Measurements from ENCODE around the gene TNS3.

The TNS3 gene

GRCh38 chr7:47461746-47462145, 120.2 kb downstream of the TNS3 start:
- Histone ChIP-seq H3K36me3 (ENCODE audit: control insufficient read depth, insufficient read depth, low read length) (no peaks in the 10 kb centered on the region), H3K9me3 (ENCODE audit: control insufficient read depth, low read length) (no peaks in the 10 kb centered on the region), H3K27me3 (ENCODE audit: control insufficient read depth, insufficient read depth, low read length) (no peaks in the 10 kb centered on the region), H3K9ac (ENCODE audit: low read length) (no peak overlapping the region), H3K4me1 (ENCODE audit: control insufficient read depth, insufficient read depth, low read length) (peaks cover 10% of the 10 kb centered on the region), H3K4me3 (ENCODE audit: low read length) (no peak overlapping the region)

GRCh38 chr7:47461161-47461560, 120.8 kb downstream of the TNS3 start:
- no peaks in the 10 kb centered on the region for H3K27me3 ChIP-seq (ENCODE audit: control insufficient read depth, insufficient read depth, low read length)
- H3K4me3 ChIP-seq (ENCODE audit: low read length): no peak overlapping the region
- no peak overlapping the region for H3K9ac ChIP-seq (ENCODE audit: low read length)
- no peaks in the 10 kb centered on the region for H3K9me3 ChIP-seq (ENCODE audit: control insufficient read depth, low read length)
- peaks cover 10% of the 10 kb centered on the region for H3K4me1 ChIP-seq (ENCODE audit: control insufficient read depth, insufficient read depth, low read length)
- no peaks in the 10 kb centered on the region for H3K36me3 ChIP-seq (ENCODE audit: control insufficient read depth, insufficient read depth, low read length)

- Histone ChIP-seq H3K4me1 (ENCODE audit: control insufficient read depth, insufficient read depth, low read length) (peaks cover 10% of the 10 kb centered on the region), H3K4me3 (ENCODE audit: low read length) (no peak overlapping the region), H3K27me3 (ENCODE audit: control insufficient read depth, insufficient read depth, low read length) (no peaks in the 10 kb centered on the region), H3K9me3 (ENCODE audit: control insufficient read depth, low read length) (no peaks in the 10 kb centered on the region), H3K9ac (ENCODE audit: low read length) (no peak overlapping the region), H3K36me3 (ENCODE audit: control insufficient read depth, insufficient read depth, low read length) (no peaks in the 10 kb centered on the region)
Measured at GRCh38 chr7:47460251-47460989, 121.5 kb downstream of the TNS3 start.

- Histone ChIP-seq H3K9ac (ENCODE audit: low read length) (no peak overlapping the region), H3K36me3 (ENCODE audit: control insufficient read depth, insufficient read depth, low read length) (no peaks in the 10 kb centered on the region), H3K4me1 (ENCODE audit: control insufficient read depth, insufficient read depth, low read length) (peaks cover 27% of the 10 kb centered on the region), H3K4me3 (ENCODE audit: low read length) (no peak overlapping the region), H3K9me3 (ENCODE audit: control insufficient read depth, low read length) (no peaks in the 10 kb centered on the region), H3K27me3 (ENCODE audit: control insufficient read depth, insufficient read depth, low read length) (no peaks in the 10 kb centered on the region)
Measured at GRCh38 chr7:47458486-47458885, 123.4 kb downstream of the TNS3 start.

GRCh38 chr7:47458057-47458456, 123.9 kb downstream of the TNS3 start:
- no peaks in the 10 kb centered on the region for H3K27me3 ChIP-seq (ENCODE audit: control insufficient read depth, insufficient read depth, low read length)
- peaks cover 32% of the 10 kb centered on the region for H3K4me1 ChIP-seq (ENCODE audit: control insufficient read depth, insufficient read depth, low read length)
- no peaks in the 10 kb centered on the region for H3K9me3 ChIP-seq (ENCODE audit: control insufficient read depth, low read length)
- H3K9ac ChIP-seq (ENCODE audit: low read length): no peak overlapping the region
- no peak overlapping the region for H3K4me3 ChIP-seq (ENCODE audit: low read length)
- no peaks in the 10 kb centered on the region for H3K36me3 ChIP-seq (ENCODE audit: control insufficient read depth, insufficient read depth, low read length)

- Histone ChIP-seq H3K27me3 (ENCODE audit: control insufficient read depth, insufficient read depth, low read length) (no peaks in the 10 kb centered on the region), H3K9me3 (ENCODE audit: control insufficient read depth, low read length) (no peaks in the 10 kb centered on the region), H3K9ac (ENCODE audit: low read length) (no peak overlapping the region), H3K4me3 (ENCODE audit: low read length) (no peak overlapping the region), H3K4me1 (ENCODE audit: control insufficient read depth, insufficient read depth, low read length) (peaks cover 48% of the 10 kb centered on the region), H3K36me3 (ENCODE audit: control insufficient read depth, insufficient read depth, low read length) (no peaks in the 10 kb centered on the region)
Measured at GRCh38 chr7:47456210-47456955, 125.5 kb downstream of the TNS3 start.

GRCh38 chr7:47455872-47456185, 126.1 kb downstream of the TNS3 start:
- H3K36me3 ChIP-seq (ENCODE audit: control insufficient read depth, insufficient read depth, low read length): no peaks in the 10 kb centered on the region
- H3K4me3 ChIP-seq (ENCODE audit: low read length): no peak overlapping the region
- H3K27me3 ChIP-seq (ENCODE audit: control insufficient read depth, insufficient read depth, low read length): no peaks in the 10 kb centered on the region
- no peak overlapping the region for H3K9ac ChIP-seq (ENCODE audit: low read length)
- peaks cover 51% of the 10 kb centered on the region for H3K4me1 ChIP-seq (ENCODE audit: control insufficient read depth, insufficient read depth, low read length)
- H3K9me3 ChIP-seq (ENCODE audit: control insufficient read depth, low read length): no peaks in the 10 kb centered on the region

GRCh38 chr7:47454974-47455871, 126.7 kb downstream of the TNS3 start:
- Histone ChIP-seq H3K4me1 (ENCODE audit: control insufficient read depth, insufficient read depth, low read length) (peaks cover 57% of the 10 kb centered on the region), H3K9ac (ENCODE audit: low read length) (peak overlapping the region; percentile 8), H3K4me3 (ENCODE audit: low read length) (no peak overlapping the region), H3K27me3 (ENCODE audit: control insufficient read depth, insufficient read depth, low read length) (no peaks in the 10 kb centered on the region), H3K36me3 (ENCODE audit: control insufficient read depth, insufficient read depth, low read length) (no peaks in the 10 kb centered on the region), H3K9me3 (ENCODE audit: control insufficient read depth, low read length) (no peaks in the 10 kb centered on the region)

- Histone ChIP-seq H3K36me3 (ENCODE audit: control insufficient read depth, insufficient read depth, low read length) (no peaks in the 10 kb centered on the region), H3K9me3 (ENCODE audit: control insufficient read depth, low read length) (no peaks in the 10 kb centered on the region), H3K27me3 (ENCODE audit: control insufficient read depth, insufficient read depth, low read length) (no peaks in the 10 kb centered on the region), H3K9ac (ENCODE audit: low read length) (peak overlapping the region; percentile 45), H3K4me3 (ENCODE audit: low read length) (no peak overlapping the region), H3K4me1 (ENCODE audit: control insufficient read depth, insufficient read depth, low read length) (peaks cover 61% of the 10 kb centered on the region)
Measured at GRCh38 chr7:47454069-47454973, 127.6 kb downstream of the TNS3 start.

GRCh38 chr7:47453093-47454061, 128.5 kb downstream of the TNS3 start:
- H3K4me3 ChIP-seq (ENCODE audit: low read length): no peak overlapping the region
- H3K9me3 ChIP-seq (ENCODE audit: control insufficient read depth, low read length): no peaks in the 10 kb centered on the region
- H3K27me3 ChIP-seq (ENCODE audit: control insufficient read depth, insufficient read depth, low read length): no peaks in the 10 kb centered on the region
- H3K4me1 ChIP-seq (ENCODE audit: control insufficient read depth, insufficient read depth, low read length): peaks cover 66% of the 10 kb centered on the region
- peak overlapping the region; percentile 63 for H3K9ac ChIP-seq (ENCODE audit: low read length)
- H3K36me3 ChIP-seq (ENCODE audit: control insufficient read depth, insufficient read depth, low read length): no peaks in the 10 kb centered on the region
